SIG-M5 treated with dmso at 0.1 percent for 504 hours (cell line): ENCODE data around the gene DAB2IP.

Experiments
- DNase-seq: peaks from one replicate; lab custom pipeline; 2025; ENCODE audit not compliant: unreplicated experiment; lab: John Stamatoyannopoulos, UW

Gene DAB2IP

GRCh38 chr9:121720311-121721057, 69.0 kb downstream of the DAB2IP start:
- DNase-seq, result no peak

GRCh38 chr9:121721058-121721350, 69.6 kb downstream of the DAB2IP start:
- DNase-seq, result no peak

- DNase-seq, result no peak
These were observed 70.3 kb downstream of the DAB2IP start for GRCh38 chr9:121721770-121722169.

- DNase-seq, result no peak
These were observed 73.8 kb downstream of the DAB2IP start for GRCh38 chr9:121725008-121725775.

GRCh38 chr9:121727295-121728020, 76.0 kb downstream of the DAB2IP start:
- no peak for DNase-seq

GRCh38 chr9:121728916-121729315, 77.5 kb downstream of the DAB2IP start:
- DNase-seq, result no peak

GRCh38 chr9:121729769-121730562, 78.5 kb downstream of the DAB2IP start:
- DNase-seq, result no peak

GRCh38 chr9:121731090-121731489, 79.7 kb downstream of the DAB2IP start:
- no peak for DNase-seq

GRCh38 chr9:121731919-121732318, 80.5 kb downstream of the DAB2IP start:
- DNase-seq, result no peak

GRCh38 chr9:121732389-121732788, 81.0 kb downstream of the DAB2IP start:
- no peak for DNase-seq

- DNase-seq, result no peak
These were observed 81.5 kb downstream of the DAB2IP start for GRCh38 chr9:121732886-121733285.

GRCh38 chr9:121734465-121734864, 83.0 kb downstream of the DAB2IP start:
- DNase-seq, result no peak

GRCh38 chr9:121735065-121735792, 83.8 kb downstream of the DAB2IP start:
- peak; percentile 18 for DNase-seq

GRCh38 chr9:121735793-121736770, 84.6 kb downstream of the DAB2IP start:
- DNase-seq, result no peak

- no peak for DNase-seq
These were observed 85.6 kb downstream of the DAB2IP start for GRCh38 chr9:121736934-121737462.

- DNase-seq, result no peak
These were observed 86.1 kb downstream of the DAB2IP start for GRCh38 chr9:121737481-121737931.

- no peak for DNase-seq
These were observed 87.0 kb downstream of the DAB2IP start for GRCh38 chr9:121738411-121738810.

- DNase-seq, result no peak
These were observed 87.5 kb downstream of the DAB2IP start for GRCh38 chr9:121738968-121739367.

GRCh38 chr9:121739971-121740370, 88.5 kb downstream of the DAB2IP start:
- no peak for DNase-seq
